GM13977 (cell line): Measurements from ENCODE around the gene UAP1.

Source experiments
- DNase-seq: peaks from one replicate; pipeline ENCODE4 v3.0.0; 2012; ENCODE audit warnings: low spot score
- in situ Hi-C: fragments of 300-500 bp; cut with MboI; formaldehyde crosslinking; loops from one replicate; pipeline ENCODE4 v1.12.0; 2022; ENCODE audit warnings: low sequenced_read_pairs, low pct_unique_long_range_greater_than_20kb, mixed read lengths, inconsistent platforms; ENCODE audit not compliant: unreplicated experiment
- TF ChIP-seq, protein P1 (sequence below): IDR thresholded peaks from 2 replicates; pipeline ENCODE4 v1.5.1; 2012; ENCODE audit warnings: mild to moderate bottlenecking, control low read depth; ENCODE audit not compliant: insufficient read depth; ENCODE audit errors: extremely low read depth, missing control alignments

UAP1 gene

DNA sequence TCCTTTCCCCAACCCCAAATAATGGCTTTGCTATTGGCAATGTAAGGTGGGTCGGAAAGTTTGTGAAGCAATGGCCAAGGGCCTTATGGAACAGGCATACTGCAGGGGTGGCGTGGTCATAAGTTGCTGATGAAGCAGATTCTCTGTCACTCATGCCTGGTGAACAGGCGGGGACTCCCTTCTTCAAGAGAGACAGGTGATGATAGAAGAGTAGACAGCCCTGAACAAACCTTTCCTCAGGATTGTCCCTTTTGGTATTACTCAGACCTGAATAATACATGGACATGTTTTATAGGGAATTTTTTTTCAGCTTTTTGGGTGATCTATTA, 83.4 kb downstream of the UAP1 start:
- TF ChIP-seq, protein P1, sequence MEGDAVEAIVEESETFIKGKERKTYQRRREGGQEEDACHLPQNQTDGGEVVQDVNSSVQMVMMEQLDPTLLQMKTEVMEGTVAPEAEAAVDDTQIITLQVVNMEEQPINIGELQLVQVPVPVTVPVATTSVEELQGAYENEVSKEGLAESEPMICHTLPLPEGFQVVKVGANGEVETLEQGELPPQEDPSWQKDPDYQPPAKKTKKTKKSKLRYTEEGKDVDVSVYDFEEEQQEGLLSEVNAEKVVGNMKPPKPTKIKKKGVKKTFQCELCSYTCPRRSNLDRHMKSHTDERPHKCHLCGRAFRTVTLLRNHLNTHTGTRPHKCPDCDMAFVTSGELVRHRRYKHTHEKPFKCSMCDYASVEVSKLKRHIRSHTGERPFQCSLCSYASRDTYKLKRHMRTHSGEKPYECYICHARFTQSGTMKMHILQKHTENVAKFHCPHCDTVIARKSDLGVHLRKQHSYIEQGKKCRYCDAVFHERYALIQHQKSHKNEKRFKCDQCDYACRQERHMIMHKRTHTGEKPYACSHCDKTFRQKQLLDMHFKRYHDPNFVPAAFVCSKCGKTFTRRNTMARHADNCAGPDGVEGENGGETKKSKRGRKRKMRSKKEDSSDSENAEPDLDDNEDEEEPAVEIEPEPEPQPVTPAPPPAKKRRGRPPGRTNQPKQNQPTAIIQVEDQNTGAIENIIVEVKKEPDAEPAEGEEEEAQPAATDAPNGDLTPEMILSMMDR: no peak
- DNase-seq: no peak
- in situ Hi-C loops: no loop called here

DNA sequence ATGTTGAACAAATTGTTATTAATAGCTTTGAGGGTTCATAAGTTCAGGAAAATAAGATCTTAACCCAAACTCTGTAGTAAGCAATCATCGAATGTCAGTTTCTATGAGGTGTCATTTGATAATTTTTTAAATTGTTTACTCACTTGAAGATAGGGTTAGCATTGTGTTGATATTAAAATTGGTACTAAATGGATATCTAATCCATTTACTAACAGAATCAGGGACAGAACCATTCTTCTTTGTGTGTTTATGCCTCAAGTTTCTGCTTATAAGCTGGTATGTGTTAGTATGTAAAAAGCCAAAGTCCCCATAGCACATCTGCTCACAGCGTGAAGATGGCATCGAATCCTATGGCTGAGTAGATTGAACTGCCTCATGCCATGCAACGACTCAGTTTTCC, 84.1 kb downstream of the UAP1 start:
- no peak for DNase-seq
- in situ Hi-C loops: no loop called here
- TF ChIP-seq, protein P1: no peak

DNA sequence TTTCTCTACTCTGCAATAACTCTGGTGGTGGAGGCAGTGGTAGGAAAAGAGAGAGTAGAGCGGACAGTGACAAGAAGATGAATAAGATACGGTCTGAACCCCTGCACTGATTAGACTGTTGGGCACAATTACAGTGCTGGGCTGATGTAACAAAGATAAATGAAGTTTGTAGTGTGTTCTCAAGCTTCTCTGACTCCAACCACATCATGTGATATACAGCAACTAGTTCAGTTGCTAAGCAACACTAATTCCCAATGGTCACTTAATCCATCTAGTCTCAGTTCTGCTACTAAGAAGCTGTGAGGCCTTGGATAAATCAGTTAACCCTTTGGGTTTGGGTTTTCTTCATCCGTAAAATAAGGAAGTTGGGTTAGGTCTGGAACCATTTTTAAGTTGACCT, 88.1 kb downstream of the UAP1 start:
- DNase-seq: no peak
- TF ChIP-seq, protein P1: no peak
- in situ Hi-C loops: no loop called here
